Measurements from ENCODE around the gene PDX1.

DNA sequence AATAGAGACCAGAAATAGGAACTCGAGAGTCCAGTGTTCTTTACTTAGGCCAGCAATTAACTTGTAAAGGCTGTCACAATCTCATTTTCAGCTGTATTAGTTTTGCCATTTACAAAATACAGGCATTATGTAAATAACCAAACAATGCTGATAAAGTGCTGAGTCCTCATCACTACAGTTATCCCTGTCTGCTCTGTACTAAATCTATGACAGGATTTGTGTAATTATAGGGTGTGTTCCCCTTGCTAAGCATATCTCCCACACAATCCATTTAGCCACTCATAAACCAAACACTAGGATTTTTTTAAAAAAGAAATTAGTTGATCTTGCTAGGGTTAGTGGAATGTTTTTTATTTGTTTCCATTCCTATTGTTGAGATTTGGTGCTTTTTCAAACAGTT, 23.2 kb downstream of the PDX1 start:
- TF ChIP-seq TAF1 (IDR thresholded peaks at IDR 0.05; ENCODE audit: low read depth, low read length) (no peak), POLR2AphosphoS5 (IDR thresholded peaks at IDR 0.05; ENCODE audit: low read depth, low read length) (no peak), POLR2A (IDR thresholded peaks at IDR 0.05; ENCODE audit: low read depth, low read length) (no peak)
